GM12878 (cell line): ENCODE measurements around the gene HSD11B1L. TPM values are rescaled to one million over a fixed set of nuclear protein-coding genes. Genes with fewer than 3 reads are reported as not detected.

ENCODE experiments used
- ATAC-seq: fragments of 200-7000 bp; cut with Tn5 transposase; 3 replicates; pipeline ENCODE4 v1.9.1; 2020; ENCODE audit warnings: mild to moderate bottlenecking, moderate library complexity
- BruUV-seq: library from RNA; stranded (reverse); fragments of 400-500 nt; replicated peaks from 2 replicates; lab custom pipeline; 2021; lab: Mats Ljungman, UMichigan
- CTCF ChIA-PET: fragments of 300-600 bp; sonication (Branson Sonifier 250); formaldehyde crosslinking; extraction: SDS; loops from one replicate; lab custom pipeline; 2021; ENCODE audit warnings: inconsistent platforms; lab: Yijun Ruan, JAX
- POLR2A ChIA-PET: fragments of 350-600 bp; formaldehyde crosslinking; extraction: SDS; loops from one replicate; lab custom pipeline; 2021; ENCODE audit warnings: inconsistent platforms; lab: Charles Lee
- RAD21 ChIA-PET: fragments of 300-600 bp; sonication (Branson Sonifier 250); formaldehyde crosslinking; loops from one replicate; lab custom pipeline; 2023; ENCODE audit warnings: antibody characterized with exemption; ENCODE audit not compliant: unreplicated experiment; lab: Charles Lee
- SMC1A ChIA-PET: fragments of 300-600 bp; sonication (Branson Sonifier 250); formaldehyde crosslinking; loops from one replicate; lab custom pipeline; 2023; ENCODE audit not compliant: unreplicated experiment, uncharacterized antibody; lab: Charles Lee
- DNase-seq: peaks from one replicate; pipeline ENCODE4 v3.0.0-alpha.2; 2011; ENCODE audit warnings: low read depth, low spot score
- FAIRE-seq: peaks from 3 replicates; lab custom pipeline; 2011; peaks lifted over from hg19 to GRCh38; lab: Jason Lieb, UNC
- H2AFZ ChIP-seq: 2 replicates; pipeline ENCODE4 v1.6.0; 2011; ENCODE audit warnings: low read depth, low read length, control low read depth; ENCODE audit not compliant: control insufficient read depth
- H3K27ac ChIP-seq: 2 replicates; pipeline ENCODE4 v1.5.1; 2011; ENCODE audit warnings: control low read depth; ENCODE audit not compliant: control insufficient read depth, insufficient read depth
- H3K27me3 ChIP-seq, 2 experiments: replicated peaks in 1 of 2; 2 replicates each; pipeline versions ENCODE4 v1.6.0 to v1.6.1; 2011; ENCODE audit warnings: low read length in 1 of 2; ENCODE audit not compliant: control insufficient read depth in 2 of 2, insufficient read depth in 2 of 2
- H3K36me3 ChIP-seq, 2 experiments: 2 replicates each; pipeline ENCODE4 v1.5.1; 2011; ENCODE audit warnings: low read length in 1 of 2; ENCODE audit not compliant: control insufficient read depth in 2 of 2, insufficient read depth in 2 of 2
- H3K4me1 ChIP-seq: 2 replicates; pipeline ENCODE4 v1.6.1; 2011; ENCODE audit warnings: mild to moderate bottlenecking, low read length, moderate library complexity, mixed read lengths; ENCODE audit not compliant: control insufficient read depth, insufficient read depth
- H3K4me2 ChIP-seq: 2 replicates; pipeline ENCODE4 v1.6.0; 2011; ENCODE audit warnings: control low read depth; ENCODE audit not compliant: control insufficient read depth, insufficient read depth
- H3K4me3 ChIP-seq: fragments of 200-600 bp; sonication (generic); 2 replicates; pipeline ENCODE4 v1.5.1; 2016
- H3K79me2 ChIP-seq: 2 replicates; pipeline ENCODE4 v1.6.0; 2011; ENCODE audit warnings: low read length; ENCODE audit not compliant: control insufficient read depth, insufficient read depth
- H3K9ac ChIP-seq: 2 replicates; pipeline ENCODE4 v1.8.0; 2011; ENCODE audit warnings: low read length, control low read depth, mixed read lengths; ENCODE audit not compliant: control insufficient read depth, insufficient read depth
- H3K9me3 ChIP-seq: replicated peaks from 3 replicates; pipeline ENCODE4 v1.5.1; 2011; ENCODE audit warnings: mild to moderate bottlenecking, low read length; ENCODE audit not compliant: control insufficient read depth, insufficient read depth
- H4K20me1 ChIP-seq: 2 replicates; pipeline ENCODE4 v1.6.0; 2011; ENCODE audit not compliant: control insufficient read depth, insufficient read depth
- BCL11A ChIP-seq: IDR thresholded peaks from 2 replicates; pipeline ENCODE4 v1.6.1; 2011; ENCODE audit warnings: low read depth, low read length
- HDAC6 ChIP-seq: fragments of 200-600 bp; sonication (generic); IDR thresholded peaks from one replicate; pipeline ENCODE4 v1.8.0; 2017; ENCODE audit warnings: antibody characterized with exemption; ENCODE audit not compliant: unreplicated experiment
- MTA3 ChIP-seq: IDR thresholded peaks from 2 replicates; pipeline ENCODE4 v1.6.1; 2012; ENCODE audit warnings: low read length, inconsistent platforms, borderline replicate concordance
- NFYA ChIP-seq: IDR thresholded peaks from 2 replicates; pipeline ENCODE4 v1.6.1; 2011; ENCODE audit warnings: low read depth, mild to moderate bottlenecking, low read length, improper control_type of control experiment, borderline replicate concordance
- PAX5 ChIP-seq: IDR thresholded peaks from 2 replicates; pipeline ENCODE4 v1.6.1; 2011; ENCODE audit warnings: low read depth, low read length, borderline replicate concordance
- POLR2A ChIP-seq: IDR thresholded peaks from 2 replicates; pipeline ENCODE4 v1.6.1; 2011; ENCODE audit warnings: low read depth, mild to moderate bottlenecking, low read length
- POU2F2 ChIP-seq: IDR thresholded peaks from 3 replicates; pipeline ENCODE4 v1.6.1; 2011; ENCODE audit warnings: low read depth, mild to moderate bottlenecking, low read length, borderline replicate concordance
- SMAD5 ChIP-seq: IDR thresholded peaks from 2 replicates; pipeline ENCODE4 v1.6.1; 2016; ENCODE audit warnings: antibody characterized with exemption, low read depth
- ZBED1 ChIP-seq: IDR thresholded peaks from 2 replicates; pipeline ENCODE4 v1.6.1; 2016; ENCODE audit warnings: borderline replicate concordance
- WGBS: methylation state at CpG from one replicate; pipeline ENCODE4 v1.1.6; 2016; ENCODE audit warnings: low lambda C conversion rate; ENCODE audit not compliant: insufficient replicate concordance, insufficient coverage; ENCODE audit errors: missing lambda C conversion rate; 5-methylcytosine and 5-hydroxymethylcytosine counted together
- in situ Hi-C: fragments of 300-500 bp; cut with MboI; formaldehyde crosslinking; loops from 9 replicates; pipeline ENCODE4 v1.14.3; 2018; ENCODE audit warnings: mixed read lengths
- intact Hi-C: fragments of 100-400 bp; cut with micrococcal nuclease; formaldehyde crosslinking; loops from one replicate; pipeline ENCODE4 v1.14.2; 2022; ENCODE audit not compliant: unreplicated experiment
- polyA plus RNA-seq, 11 experiments: library from polyadenylated mRNA; depleted of rRNA in 4 of 11; unstranded in 6 of 11; stranded (reverse) in 5 of 11; fragments of >200 nt; fragmentation: Nextera tagmentation in 4 of 11; fragmentation: Illumina TruSeq in 1 of 11; extraction: Ambion mirVana in 4 of 11; extraction: Trizol in 1 of 11; gene quantifications; 1 replicate in 1 of 11; 2 replicates in 10 of 11; pipeline versions ENCODE4 v1.2.1 to v1.2.3, GENCODE V29; 2011 to 2016; ENCODE audit warnings: inconsistent platforms in 2 of 11, missing spikeins in 2 of 11, low read depth in 1 of 11
- total RNA-seq, 4 experiments: library from RNA; depleted of rRNA in 3 of 4; stranded (reverse); fragments of >200 nt in 3 of 4; fragmentation: Illumina TruSeq in 1 of 4; extraction: Trizol in 1 of 4; gene quantifications; 2 replicates each; pipeline versions ENCODE4 v1.2.1 to v1.2.3, GENCODE V29; 2013 to 2021
- TF ChIP-seq, protein P1 (sequence below): fragments of 450-650 bp; IDR thresholded peaks from 2 replicates; pipeline ENCODE4 v1.6.1; 2017; ENCODE audit warnings: low read depth, mild to moderate bottlenecking, moderate library complexity
- TF ChIP-seq, protein P2 (sequence below): IDR thresholded peaks from 2 replicates; pipeline ENCODE4 v1.6.1; 2012; ENCODE audit warnings: improper control_type of control experiment, low read depth, low read length; ENCODE audit not compliant: insufficient replicate concordance

The HSD11B1L gene
- total and polyA plus RNA-seq, 10 of the 15 experiments (the other 5 are each of a cell fraction or from before 2014, with no cell fraction given), result 0.29 to 1.8 (median 1.1) TPM; not detected in 1

- TF ChIP-seq, protein P1, sequence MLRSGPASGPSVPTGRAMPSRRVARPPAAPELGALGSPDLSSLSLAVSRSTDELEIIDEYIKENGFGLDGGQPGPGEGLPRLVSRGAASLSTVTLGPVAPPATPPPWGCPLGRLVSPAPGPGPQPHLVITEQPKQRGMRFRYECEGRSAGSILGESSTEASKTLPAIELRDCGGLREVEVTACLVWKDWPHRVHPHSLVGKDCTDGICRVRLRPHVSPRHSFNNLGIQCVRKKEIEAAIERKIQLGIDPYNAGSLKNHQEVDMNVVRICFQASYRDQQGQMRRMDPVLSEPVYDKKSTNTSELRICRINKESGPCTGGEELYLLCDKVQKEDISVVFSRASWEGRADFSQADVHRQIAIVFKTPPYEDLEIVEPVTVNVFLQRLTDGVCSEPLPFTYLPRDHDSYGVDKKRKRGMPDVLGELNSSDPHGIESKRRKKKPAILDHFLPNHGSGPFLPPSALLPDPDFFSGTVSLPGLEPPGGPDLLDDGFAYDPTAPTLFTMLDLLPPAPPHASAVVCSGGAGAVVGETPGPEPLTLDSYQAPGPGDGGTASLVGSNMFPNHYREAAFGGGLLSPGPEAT, result no peak
- 0 out of 2 replicates have a peak, but pooled peaks have one; percentile 20 for TF ChIP-seq ZBED1
These were observed 11.2 kb downstream of the HSD11B1L start (continued) for GRCh38 chr19:5691822-5692722.

DNA sequence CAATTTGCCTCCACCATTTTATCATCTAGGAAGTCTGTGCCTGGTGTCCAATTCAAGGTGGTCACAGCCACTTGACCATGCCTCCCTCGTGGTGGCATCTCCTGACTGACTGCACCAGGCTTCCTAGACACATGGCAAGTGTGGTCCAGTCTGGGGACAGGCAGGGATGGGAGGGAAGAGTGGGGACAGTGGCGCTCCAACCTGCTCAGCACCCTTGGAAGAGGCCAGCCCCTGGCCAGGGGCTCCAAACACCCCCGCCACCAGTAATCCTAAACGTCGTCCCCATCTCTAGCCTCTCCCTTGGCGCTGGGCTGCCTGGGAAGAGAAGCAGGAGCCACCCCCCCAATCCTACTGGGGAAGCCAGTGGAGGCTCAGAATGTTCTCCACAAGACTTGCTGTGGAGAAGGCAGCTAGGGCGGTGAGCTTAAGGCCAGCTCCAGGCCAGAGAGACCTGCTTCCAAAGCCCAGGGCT lies 11.9 kb downstream of the HSD11B1L start:
- H3K4me3 ChIP-seq, result peak overlapping the region; percentile 94
- ATAC-seq, result no peak
- intact Hi-C loops, result no loop called here
- H3K36me3 ChIP-seq, result peaks cover 9 to 53% of the 10 kb centered on the region in 2 experiments; a peak in 3 of 4 replicates
- CTCF ChIA-PET, result no interaction called here
- no peak overlapping the region; the same call in 1 of the 2 replicates for H3K27ac ChIP-seq
- SMC1A ChIA-PET, result no interaction called here
- H3K4me1 ChIP-seq, result peaks cover 10% of the 10 kb centered on the region
- no peaks in the 10 kb centered on the region; the same call in none of the 2 replicates for H4K20me1 ChIP-seq
- no peak for FAIRE-seq
- H3K79me2 ChIP-seq, result peaks cover 49% of the 10 kb centered on the region
- POLR2A ChIA-PET, result no interaction called here
- no peaks in the 10 kb centered on the region for H3K27me3 ChIP-seq
- no peak for DNase-seq
- in situ Hi-C loops, result no loop called here
- 67% methylated on average over 7 of the region's 7 CpGs for WGBS
- H2AFZ ChIP-seq, result no peak overlapping the region
- peak overlapping the region; percentile 64 for H3K4me2 ChIP-seq
- BruUV-seq, result no TSS peak
- TF ChIP-seq MTA3 (no peak), SMAD5 (0 out of 2 replicates have a peak, but pooled peaks have one; percentile 3), NFYA (no peak), POU2F2 (peak; percentile 51; the same call in 2 of the 3 replicates), HDAC6 (no peak), POLR2A (peak; percentile 0; the same call in 1 of the 2 replicates), BCL11A (no peak), PAX5 (0 out of 2 replicates have a peak, but pooled peaks have one; percentile 1)
- TF ChIP-seq, protein P2, sequence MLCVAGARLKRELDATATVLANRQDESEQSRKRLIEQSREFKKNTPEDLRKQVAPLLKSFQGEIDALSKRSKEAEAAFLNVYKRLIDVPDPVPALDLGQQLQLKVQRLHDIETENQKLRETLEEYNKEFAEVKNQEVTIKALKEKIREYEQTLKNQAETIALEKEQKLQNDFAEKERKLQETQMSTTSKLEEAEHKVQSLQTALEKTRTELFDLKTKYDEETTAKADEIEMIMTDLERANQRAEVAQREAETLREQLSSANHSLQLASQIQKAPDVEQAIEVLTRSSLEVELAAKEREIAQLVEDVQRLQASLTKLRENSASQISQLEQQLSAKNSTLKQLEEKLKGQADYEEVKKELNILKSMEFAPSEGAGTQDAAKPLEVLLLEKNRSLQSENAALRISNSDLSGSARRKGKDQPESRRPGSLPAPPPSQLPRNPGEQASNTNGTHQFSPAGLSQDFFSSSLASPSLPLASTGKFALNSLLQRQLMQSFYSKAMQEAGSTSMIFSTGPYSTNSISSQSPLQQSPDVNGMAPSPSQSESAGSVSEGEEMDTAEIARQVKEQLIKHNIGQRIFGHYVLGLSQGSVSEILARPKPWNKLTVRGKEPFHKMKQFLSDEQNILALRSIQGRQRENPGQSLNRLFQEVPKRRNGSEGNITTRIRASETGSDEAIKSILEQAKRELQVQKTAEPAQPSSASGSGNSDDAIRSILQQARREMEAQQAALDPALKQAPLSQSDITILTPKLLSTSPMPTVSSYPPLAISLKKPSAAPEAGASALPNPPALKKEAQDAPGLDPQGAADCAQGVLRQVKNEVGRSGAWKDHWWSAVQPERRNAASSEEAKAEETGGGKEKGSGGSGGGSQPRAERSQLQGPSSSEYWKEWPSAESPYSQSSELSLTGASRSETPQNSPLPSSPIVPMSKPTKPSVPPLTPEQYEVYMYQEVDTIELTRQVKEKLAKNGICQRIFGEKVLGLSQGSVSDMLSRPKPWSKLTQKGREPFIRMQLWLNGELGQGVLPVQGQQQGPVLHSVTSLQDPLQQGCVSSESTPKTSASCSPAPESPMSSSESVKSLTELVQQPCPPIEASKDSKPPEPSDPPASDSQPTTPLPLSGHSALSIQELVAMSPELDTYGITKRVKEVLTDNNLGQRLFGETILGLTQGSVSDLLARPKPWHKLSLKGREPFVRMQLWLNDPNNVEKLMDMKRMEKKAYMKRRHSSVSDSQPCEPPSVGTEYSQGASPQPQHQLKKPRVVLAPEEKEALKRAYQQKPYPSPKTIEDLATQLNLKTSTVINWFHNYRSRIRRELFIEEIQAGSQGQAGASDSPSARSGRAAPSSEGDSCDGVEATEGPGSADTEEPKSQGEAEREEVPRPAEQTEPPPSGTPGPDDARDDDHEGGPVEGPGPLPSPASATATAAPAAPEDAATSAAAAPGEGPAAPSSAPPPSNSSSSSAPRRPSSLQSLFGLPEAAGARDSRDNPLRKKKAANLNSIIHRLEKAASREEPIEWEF, result no peak
- H3K9me3 ChIP-seq, result no peaks in the 10 kb centered on the region; the same call in 2 of the 3 replicates
- RAD21 ChIA-PET, result no interaction called here
- peak overlapping the region; percentile 30 for H3K9ac ChIP-seq
